Keratinocyte (primary cell): ENCODE measurements around the gene THOC6. TPM values are rescaled to one million over a fixed set of nuclear protein-coding genes. Genes with fewer than 3 reads are reported as not detected.

Experiments
- DNase-seq: peaks from one replicate; pipeline ENCODE4 v3.0.0-alpha.2; 2011; ENCODE audit warnings: low read depth, missing footprints, low spot score
- FAIRE-seq: peaks from 2 replicates; lab custom pipeline; 2011; peaks lifted over from hg19 to GRCh38; lab: Jason Lieb, UNC
- H2AFZ ChIP-seq: 2 replicates; pipeline ENCODE4 v1.6.0; 2012; ENCODE audit warnings: low read length, control low read depth, inconsistent platforms; ENCODE audit not compliant: control insufficient read depth
- H3K27ac ChIP-seq: 2 replicates; pipeline ENCODE4 v1.5.1; 2011; ENCODE audit warnings: low read length; ENCODE audit not compliant: control insufficient read depth, insufficient read depth
- H3K27me3 ChIP-seq: 3 replicates; pipeline ENCODE4 v1.6.0; 2011; ENCODE audit warnings: low read length; ENCODE audit not compliant: control insufficient read depth, insufficient read depth; ENCODE audit errors: extremely low read depth
- H3K36me3 ChIP-seq, 2 experiments: 2 replicates in 1 of 2; 3 replicates in 1 of 2; pipeline ENCODE4 v1.5.1; 2011; ENCODE audit warnings: low read length in 2 of 2, mild to moderate bottlenecking in 1 of 2; ENCODE audit not compliant: control insufficient read depth in 2 of 2, insufficient read depth in 2 of 2; ENCODE audit errors: extremely low read depth in 1 of 2
- H3K4me1 ChIP-seq: 3 replicates; pipeline ENCODE4 v1.5.1; 2011; ENCODE audit warnings: low read length; ENCODE audit not compliant: control insufficient read depth, insufficient read depth; ENCODE audit errors: extremely low read depth
- H3K4me2 ChIP-seq: 3 replicates; pipeline ENCODE4 v1.6.0; 2011; ENCODE audit warnings: low read depth, low read length; ENCODE audit not compliant: control insufficient read depth, insufficient read depth; ENCODE audit errors: extremely low read depth
- H3K4me3 ChIP-seq, 3 experiments: fragments of 200-600 bp in 1 of 3; sonication (generic) in 1 of 3; 2 replicates in 2 of 3; 3 replicates in 1 of 3; pipeline ENCODE4 v1.5.1; 2011 to 2016; ENCODE audit warnings: low read length in 3 of 3, mild to moderate bottlenecking in 3 of 3, control low read depth in 2 of 3, inconsistent platforms in 1 of 3, low read depth in 1 of 3, mixed read lengths in 1 of 3, mixed run types in 1 of 3, moderate library complexity in 1 of 3; ENCODE audit not compliant: control insufficient read depth in 2 of 3, insufficient read depth in 2 of 3; ENCODE audit errors: extremely low read depth in 1 of 3
- H3K79me2 ChIP-seq: 2 replicates; pipeline ENCODE4 v1.6.0; 2012; ENCODE audit warnings: low read length; ENCODE audit not compliant: control insufficient read depth, insufficient read depth
- H3K9ac ChIP-seq: 3 replicates; pipeline ENCODE4 v1.6.0; 2011; ENCODE audit warnings: low read length; ENCODE audit not compliant: control insufficient read depth, insufficient read depth; ENCODE audit errors: extremely low read depth
- H3K9me1 ChIP-seq: 3 replicates; pipeline ENCODE4 v1.6.0; 2011; ENCODE audit warnings: low read length; ENCODE audit not compliant: control insufficient read depth, insufficient read depth; ENCODE audit errors: extremely low read depth
- H3K9me3 ChIP-seq: 2 replicates; pipeline ENCODE4 v1.5.1; 2012; ENCODE audit warnings: low read depth, low read length; ENCODE audit not compliant: control insufficient read depth
- H4K20me1 ChIP-seq: 3 replicates; pipeline ENCODE4 v1.6.0; 2011; ENCODE audit warnings: low read length; ENCODE audit not compliant: control insufficient read depth, insufficient read depth; ENCODE audit errors: extremely low read depth
- CTCF ChIP-seq, 3 experiments: IDR thresholded peaks in 1 of 3; conservative IDR thresholded peaks in 1 of 3; optimal IDR thresholded peaks in 1 of 3; 2 replicates in 2 of 3; 3 replicates in 1 of 3; pipeline versions ENCODE3 to v1.5.1; 2011; ENCODE audit warnings: low read length in 3 of 3, mild to moderate bottlenecking in 3 of 3, moderate library complexity in 2 of 3, control low read depth in 1 of 3, inconsistent platforms in 1 of 3; ENCODE audit not compliant: insufficient read depth in 2 of 3; ENCODE audit errors: extremely low read depth in 1 of 3
- EZH2 ChIP-seq: IDR thresholded peaks from one replicate; pipeline ENCODE4 v1.6.1; 2012; ENCODE audit warnings: inconsistent platforms, mild to moderate bottlenecking, low read length, moderate library complexity
- dilution Hi-C: fragments of 300-500 bp; cut with MboI; formaldehyde crosslinking; loops from one replicate; pipeline ENCODE4 v1.7.0; 2020; ENCODE audit warnings: low sequenced_read_pairs; ENCODE audit not compliant: extremely low pct_ligation_motif_present
- polyA plus RNA-seq, 5 experiments: library from polyadenylated mRNA; depleted of rRNA in 3 of 5; stranded (reverse) in 3 of 5; stranded (forward) in 1 of 5; unstranded in 1 of 5; fragments of >200 nt; gene quantifications; 1 replicate in 1 of 5; 2 replicates in 3 of 5; 3 replicates in 1 of 5; pipeline versions ENCODE4 v1.2.1 to v1.2.3, GENCODE V29; 2011 to 2012; ENCODE audit warnings: missing spikeins in 2 of 5, low read depth in 1 of 5, low replicate concordance in 1 of 5

Gene THOC6
- polyA plus RNA-seq, 1 donor (not counting 4 experiments of a cell fraction or from before 2014, with no cell fraction given): 10.3 TPM

DNA sequence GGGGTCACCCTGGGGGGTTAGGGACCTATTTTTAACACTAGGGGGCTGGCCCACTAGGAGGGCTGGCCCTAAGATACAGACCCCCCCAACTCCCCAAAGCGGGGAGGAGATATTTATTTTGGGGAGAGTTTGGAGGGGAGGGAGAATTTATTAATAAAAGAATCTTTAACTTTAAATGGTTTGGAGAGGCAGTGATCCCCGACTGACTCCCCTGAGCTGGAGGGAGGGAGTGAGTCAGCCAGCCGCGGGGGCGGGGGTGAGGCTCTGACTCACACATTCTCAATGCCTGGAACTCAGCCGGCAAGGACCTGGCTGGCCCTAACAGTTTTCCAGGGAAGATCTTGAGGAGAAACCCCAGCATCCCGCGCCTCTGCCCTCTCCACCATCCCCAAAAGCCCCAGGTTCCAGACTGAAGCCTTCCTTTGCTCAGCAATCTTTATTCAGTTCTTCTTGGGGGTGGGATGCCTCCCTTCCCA lies 1.6 kb upstream of the THOC6 start:
- dilution Hi-C loops: no loop called here
- Histone ChIP-seq H4K20me1 (no peaks in the 10 kb centered on the region), H3K9me3 (no peaks in the 10 kb centered on the region), H3K27ac (peak overlapping the region; percentile 97), H3K9ac (peak overlapping the region; percentile 97), H3K9me1 (no peaks in the 10 kb centered on the region), H2AFZ (no peak overlapping the region), H3K27me3 (no peaks in the 10 kb centered on the region), H3K79me2 (no peaks in the 10 kb centered on the region), H3K4me1 (peaks cover 25% of the 10 kb centered on the region), H3K4me3 (peak overlapping the region; percentile 80 to 85 (median 84)), H3K36me3 (peaks cover 14 to 28% of the 10 kb centered on the region in 2 experiments), H3K4me2 (peak overlapping the region; percentile 81)
- DNase-seq: no peak
- peak; percentile 80 for FAIRE-seq
- TF ChIP-seq CTCF (optimal IDR thresholded peaks at IDR 0.05 in 1 of 3, IDR thresholded peaks at IDR 0.05 in 1 of 3, conservative IDR thresholded peaks at IDR 0.05 in 1 of 3; ENCODE audit: extremely low read depth in 1 of 3, insufficient read depth in 2 of 3, low read length in 3 of 3) (no peak), EZH2 (no peak)

- Histone ChIP-seq H3K27ac (peak overlapping the region; percentile 97), H3K4me2 (peak overlapping the region; percentile 81), H3K4me1 (peaks cover 25% of the 10 kb centered on the region), H3K36me3 (peaks cover 14 to 28% of the 10 kb centered on the region in 2 experiments), H3K9me1 (no peaks in the 10 kb centered on the region), H4K20me1 (no peaks in the 10 kb centered on the region), H3K9ac (peak overlapping the region; percentile 97), H3K27me3 (no peaks in the 10 kb centered on the region), H2AFZ (no peak overlapping the region), H3K9me3 (no peaks in the 10 kb centered on the region), H3K4me3 (peak overlapping the region; percentile 80 to 85 (median 84)), H3K79me2 (no peaks in the 10 kb centered on the region)
- FAIRE-seq (no peak), DNase-seq (no peak)
- dilution Hi-C loops: no loop called here
- no peak for TF ChIP-seq CTCF (optimal IDR thresholded peaks at IDR 0.05 in 1 of 3, IDR thresholded peaks at IDR 0.05 in 1 of 3, conservative IDR thresholded peaks at IDR 0.05 in 1 of 3; ENCODE audit: extremely low read depth in 1 of 3, insufficient read depth in 2 of 3, low read length in 3 of 3)
- TF ChIP-seq EZH2: no peak
Measured at GRCh38 chr16:3022684-3023414, 986 bp upstream of the THOC6 start.
